Activated CD8-positive, alpha-beta memory T cell treated with anti-CD3 and anti-CD28 coated beads, Interleukin-2, amount 50 U/mL, for 24 hours (primary cell): ENCODE results near the gene ABCA1.

ENCODE experiments used
- DNase-seq: peaks from one replicate; pipeline ENCODE4 v3.0.0-alpha.2; 2020; ENCODE audit errors: extremely low read depth

Gene ABCA1

GRCh38 chr9:104767507-104767906, 160.4 kb downstream of the ABCA1 start:
- no peak for DNase-seq

- DNase-seq, result no peak
These were observed 161.9 kb downstream of the ABCA1 start for GRCh38 chr9:104766025-104766424.

DNA sequence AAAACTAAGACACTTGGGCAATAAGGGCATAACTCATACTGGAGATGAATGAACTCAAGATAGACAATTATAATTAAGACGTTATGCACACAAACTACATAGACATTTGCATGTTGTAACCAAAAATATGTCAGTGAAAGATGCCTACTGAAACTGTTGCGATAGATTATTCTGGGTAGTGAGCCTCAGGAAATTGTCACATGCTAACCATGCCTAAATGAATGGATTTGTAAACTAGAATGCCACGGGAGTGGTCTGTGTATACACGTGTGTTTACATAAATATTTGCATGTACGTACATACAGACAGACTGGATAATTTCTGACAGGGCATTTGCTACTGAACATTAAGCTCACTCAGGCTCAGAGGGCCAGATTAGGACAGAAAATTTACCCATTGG, 162.8 kb downstream of the ABCA1 start:
- no peak for DNase-seq

DNA sequence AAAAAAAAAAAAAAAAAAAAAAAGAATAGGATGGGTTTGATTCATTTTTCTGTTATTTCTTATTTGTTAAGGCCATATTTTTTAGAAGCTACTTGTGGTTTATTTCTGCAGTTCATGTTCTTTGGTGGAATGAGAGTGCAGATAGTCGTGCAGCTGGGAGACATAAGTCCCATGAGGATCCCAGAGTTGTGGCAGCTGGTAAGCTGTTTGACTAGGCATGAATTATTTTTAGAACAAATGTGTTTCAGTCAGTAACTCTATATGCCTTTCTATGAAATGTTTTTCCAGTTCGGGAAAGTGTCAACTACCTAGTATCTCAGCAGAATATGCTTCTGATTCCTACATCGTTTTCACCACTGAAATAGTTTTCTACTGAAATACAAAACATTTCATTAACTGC, 169.0 kb downstream of the ABCA1 start:
- DNase-seq, result no peak

- DNase-seq, result no peak
These were observed 177.7 kb downstream of the ABCA1 start for GRCh38 chr9:104750185-104750767.

DNA sequence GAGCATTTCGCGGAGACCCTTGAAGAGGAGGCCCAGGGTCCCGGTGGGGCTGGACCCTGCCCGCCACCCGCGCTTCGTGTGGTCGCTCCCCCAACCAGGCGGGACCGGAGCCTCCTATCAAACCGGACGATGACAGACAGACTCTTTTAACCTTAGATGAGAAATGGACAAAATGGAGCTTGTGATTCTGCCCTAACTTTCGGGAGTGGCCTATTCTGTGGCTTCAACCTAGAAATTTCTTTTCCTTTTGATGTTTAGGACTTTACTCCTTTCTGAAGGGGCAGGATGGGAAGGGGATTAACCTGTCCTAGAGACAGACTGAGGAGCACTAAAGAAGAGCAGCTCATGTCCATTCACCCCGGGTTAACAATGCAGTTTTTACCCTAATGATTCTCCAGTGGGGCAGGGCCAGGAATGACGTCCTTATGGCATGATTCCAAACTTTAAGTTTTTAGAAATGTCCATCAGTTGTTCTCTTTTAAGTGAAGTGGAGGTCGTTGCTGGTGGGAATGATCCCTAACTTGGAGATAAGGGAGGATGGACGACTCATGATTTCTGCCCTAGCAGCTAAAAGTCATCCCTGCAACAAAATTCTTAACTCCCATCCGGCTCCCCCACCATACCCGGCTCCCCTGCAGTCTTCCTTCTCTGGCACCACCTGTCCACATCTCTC, 179.5 kb downstream of the ABCA1 start:
- DNase-seq, result no peak

DNA sequence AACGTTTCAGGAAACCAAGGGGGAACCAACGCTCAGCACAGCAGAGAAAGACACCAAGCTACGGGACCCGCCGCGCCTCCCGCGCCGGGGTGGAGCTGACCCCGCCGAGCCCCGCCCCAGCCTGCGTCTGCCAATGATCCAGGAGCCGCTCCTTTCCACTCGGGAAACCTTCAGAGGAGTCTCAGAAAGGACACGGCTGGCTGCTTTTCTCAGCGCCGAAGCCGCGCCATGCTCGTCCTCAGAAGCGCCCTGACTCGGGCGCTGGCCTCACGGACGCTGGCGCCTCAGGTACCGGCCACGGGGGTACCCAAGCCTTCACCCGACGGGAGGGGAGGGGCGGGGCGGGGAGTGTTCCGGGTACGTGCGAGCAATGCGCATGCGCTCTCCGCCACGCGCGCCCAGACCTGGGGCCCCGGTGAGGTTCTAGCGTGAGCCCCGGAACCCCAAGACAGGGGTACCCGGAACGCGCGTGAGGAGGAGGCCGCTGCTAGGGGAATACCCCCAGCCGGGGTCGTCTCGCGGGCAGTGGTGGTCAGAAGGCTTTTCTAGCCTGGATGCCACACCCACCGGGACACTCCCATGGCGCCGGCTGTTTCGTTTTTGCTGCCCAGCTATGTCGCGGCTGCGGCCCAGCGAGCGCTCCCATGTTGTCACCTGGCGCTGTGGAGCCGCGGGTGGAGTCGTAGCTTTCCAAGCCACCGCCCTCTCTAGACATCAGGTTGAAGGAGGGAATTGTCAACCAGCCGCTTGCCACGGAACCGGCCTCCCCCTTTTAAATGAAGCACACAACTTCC, 180.2 kb downstream of the ABCA1 start, which contains the start of gene NIPSNAP3A:
TSS of gene NIPSNAP3A (plus strand) at position 119 of the 794 bp plus-strand sequence. CDS start at position 229, 110 bp downstream.
- peak; percentile 58 for DNase-seq

DNA sequence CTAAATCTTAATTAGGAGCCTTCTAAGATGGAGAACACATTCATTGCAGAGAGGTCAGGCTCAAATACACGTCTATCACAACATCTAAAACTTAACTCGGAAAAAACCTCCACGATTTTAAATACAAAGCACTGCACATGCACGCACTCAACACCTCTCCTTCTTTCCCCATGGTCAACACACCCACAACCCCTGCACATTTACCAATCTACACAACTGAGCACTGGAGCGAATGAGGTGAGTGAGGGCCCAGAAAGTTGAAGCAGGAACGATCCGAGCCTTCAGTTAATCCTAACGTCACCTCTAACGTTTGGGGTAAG, 180.8 kb downstream of the ABCA1 start:
- no peak for DNase-seq

DNA sequence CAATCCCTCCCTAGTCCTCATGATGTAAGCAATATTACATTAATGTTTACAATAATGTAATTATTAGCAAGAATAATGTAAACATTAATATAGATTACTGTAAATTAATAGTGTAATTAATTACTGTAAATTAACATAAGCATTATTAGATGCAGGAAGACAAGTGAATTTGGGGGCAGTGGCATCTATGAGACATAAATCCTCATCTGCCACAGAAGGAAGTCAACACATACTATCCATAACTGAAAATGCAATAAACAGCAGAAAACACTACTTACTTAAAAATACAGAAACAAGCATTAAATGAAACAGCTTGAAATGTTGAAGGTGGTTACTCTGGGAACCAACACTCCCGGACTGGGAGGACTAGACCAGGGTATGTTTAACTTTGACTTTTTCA, 181.2 kb downstream of the ABCA1 start:
- DNase-seq, result no peak

DNA sequence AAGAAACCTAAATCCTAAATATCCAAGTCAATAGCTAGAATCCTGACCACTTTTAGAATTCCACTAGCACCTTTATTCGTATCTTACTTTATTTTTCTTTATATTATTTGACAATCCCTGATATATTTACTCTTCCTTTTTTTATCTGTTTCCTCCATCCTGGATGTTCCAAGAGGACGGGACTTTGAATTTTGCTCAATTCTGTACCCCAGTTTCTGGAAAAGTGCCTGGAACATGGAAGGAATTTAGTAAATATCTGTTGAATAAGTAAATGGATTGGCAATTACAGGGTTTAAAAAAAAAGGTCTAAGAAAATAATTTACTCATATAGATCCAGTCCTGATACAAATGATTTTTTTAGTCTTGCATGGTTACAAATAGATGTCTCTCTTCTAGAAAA, 181.7 kb downstream of the ABCA1 start:
- no peak for DNase-seq

DNA sequence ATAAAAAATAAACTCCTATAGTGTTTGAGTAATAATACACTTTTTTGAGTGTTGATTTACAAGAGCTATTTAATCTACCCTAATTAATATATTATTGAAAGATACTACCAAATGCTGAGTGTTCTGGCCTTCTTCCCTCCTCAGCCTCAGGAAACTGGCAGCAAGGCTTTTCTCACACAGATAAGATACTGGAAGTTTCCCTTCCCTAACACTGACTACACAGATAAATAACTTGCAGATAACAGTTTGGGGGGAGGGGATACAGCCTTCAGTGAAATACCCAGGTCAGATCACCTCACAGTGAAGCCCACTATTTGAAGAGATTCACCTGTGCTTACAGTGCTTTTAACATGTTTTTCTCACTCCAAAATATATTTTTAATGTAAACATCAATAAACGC, 182.1 kb downstream of the ABCA1 start:
- no peak for DNase-seq

DNA sequence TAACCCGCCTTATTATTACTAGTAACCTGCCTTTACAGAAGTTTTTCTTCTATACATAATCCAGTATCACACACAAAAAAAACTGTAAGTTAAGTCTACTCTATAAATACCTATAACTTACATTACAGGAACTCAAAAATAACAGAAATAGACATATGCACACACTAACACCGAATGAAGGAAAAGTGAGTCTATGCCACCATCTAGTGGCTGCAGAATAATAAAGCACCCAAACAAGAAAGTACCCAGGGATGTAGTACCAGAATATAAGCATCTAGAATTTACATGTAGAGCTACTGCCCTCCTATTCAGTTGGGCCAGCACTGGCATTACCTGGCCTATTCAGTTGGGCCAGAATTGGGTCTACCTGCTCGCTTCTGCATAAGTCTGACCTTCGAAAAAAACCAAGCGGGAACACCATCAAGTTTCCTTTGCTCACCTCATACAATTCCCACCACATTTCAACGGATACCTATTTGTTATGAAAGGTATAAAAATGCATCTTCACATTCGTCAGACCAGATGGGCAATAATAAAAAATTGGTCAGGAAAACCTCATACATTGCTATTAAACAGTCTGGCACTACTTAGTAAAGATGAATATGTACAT, 184.5 kb downstream of the ABCA1 start:
- DNase-seq, result no peak

- DNase-seq, result no peak
These were observed 187.3 kb downstream of the ABCA1 start for GRCh38 chr9:104740621-104741020.

- no peak for DNase-seq
These were observed 189.5 kb downstream of the ABCA1 start for GRCh38 chr9:104738452-104738851.
